H1 (cell line): ENCODE data around the gene TMIGD1. TPM values are rescaled to one million over a fixed set of nuclear protein-coding genes. Genes with fewer than 3 reads are reported as not detected.

Experiments
- CTCF ChIA-PET: fragments of 300-600 bp; sonication (Branson Sonifier 250); formaldehyde crosslinking; loops from one replicate; lab custom pipeline; 2021; ENCODE audit not compliant: partially characterized antibody; lab: Charles Lee
- POLR2A ChIA-PET: fragments of 300-600 bp; sonication (Branson Sonifier 250); formaldehyde crosslinking; loops from one replicate; lab custom pipeline; 2021; ENCODE audit warnings: inconsistent platforms; ENCODE audit not compliant: partially characterized antibody; lab: Charles Lee
- DNase-seq, 2 experiments: peaks; one replicate each; pipeline versions ENCODE4 v3.0.0 to v3.0.0-alpha.2; 2010 to 2022; ENCODE audit warnings: low spot score in 2 of 2, low read depth in 1 of 2, mixed read lengths in 1 of 2
- FAIRE-seq: peaks from 2 replicates; lab custom pipeline; 2011; peaks lifted over from hg19 to GRCh38; lab: Jason Lieb, UNC
- H2AFZ ChIP-seq: 2 replicates; pipeline ENCODE4 v1.8.1; 2012; ENCODE audit warnings: low read length, inconsistent platforms
- H2AK5ac ChIP-seq: 2 replicates; pipeline ENCODE4 v1.6.1; 2013; ENCODE audit warnings: low read depth, low read length
- H2BK120ac ChIP-seq: replicated peaks from 2 replicates; pipeline ENCODE3; 2013; ENCODE audit warnings: low read depth, low read length, inconsistent platforms
- H2BK12ac ChIP-seq: 2 replicates; pipeline ENCODE4 v1.6.1; 2013; ENCODE audit warnings: low read depth, low read length
- H2BK15ac ChIP-seq: 2 replicates; pipeline ENCODE4 v1.6.1; 2013; ENCODE audit warnings: low read length
- H2BK20ac ChIP-seq: 2 replicates; pipeline ENCODE4 v1.6.1; 2013; ENCODE audit warnings: low read length
- H2BK5ac ChIP-seq: 2 replicates; pipeline ENCODE4 v1.6.1; 2013; ENCODE audit warnings: low read depth, low read length
- H3K14ac ChIP-seq: 2 replicates; pipeline ENCODE4 v1.6.1; 2013; ENCODE audit warnings: inconsistent platforms; ENCODE audit not compliant: insufficient read length
- H3K18ac ChIP-seq: 2 replicates; pipeline ENCODE4 v1.6.1; 2013; ENCODE audit warnings: low read length; ENCODE audit errors: extremely low read depth
- H3K23ac ChIP-seq: 2 replicates; pipeline ENCODE4 v1.6.1; 2013; ENCODE audit warnings: inconsistent platforms; ENCODE audit not compliant: insufficient read length
- H3K23me2 ChIP-seq: 2 replicates; pipeline ENCODE4 v1.6.1; 2013; ENCODE audit warnings: low read depth, low read length
- H3K27ac ChIP-seq: 2 replicates; pipeline ENCODE4 v1.6.1; 2011; ENCODE audit warnings: low read depth, low read length, inconsistent platforms
- H3K27me3 ChIP-seq, 4 experiments: replicated peaks in 1 of 4; 1 replicate in 1 of 4; 2 replicates in 3 of 4; pipeline versions ENCODE4 v1.6.1 to v1.8.1; 2011 to 2013; ENCODE audit warnings: low read length in 3 of 4, mild to moderate bottlenecking in 3 of 4, inconsistent platforms in 2 of 4, mixed read lengths in 2 of 4, moderate library complexity in 1 of 4; ENCODE audit not compliant: control insufficient read depth in 3 of 4, insufficient read depth in 3 of 4; ENCODE audit errors: extremely low read depth in 1 of 4
- H3K36me3 ChIP-seq, 4 experiments: 2 replicates each; pipeline versions ENCODE4 v1.6.1 to v1.8.1; 2011 to 2013; ENCODE audit warnings: mild to moderate bottlenecking in 4 of 4, low read length in 3 of 4, moderate library complexity in 2 of 4, control low read depth in 1 of 4, inconsistent platforms in 1 of 4; ENCODE audit not compliant: insufficient read depth in 4 of 4, control insufficient read depth in 2 of 4
- H3K4ac ChIP-seq: replicated peaks from 2 replicates; pipeline ENCODE3; 2013; ENCODE audit warnings: low read length, low read depth, mixed read lengths, inconsistent platforms; ENCODE audit not compliant: insufficient read length
- H3K4me1 ChIP-seq, 4 experiments: replicated peaks in 1 of 4; 1 replicate in 1 of 4; 2 replicates in 3 of 4; pipeline versions ENCODE4 v1.6.1 to v1.8.1; 2011 to 2013; ENCODE audit warnings: low read length in 3 of 4, inconsistent platforms in 2 of 4, mixed read lengths in 1 of 4; ENCODE audit not compliant: insufficient read depth in 4 of 4, control insufficient read depth in 3 of 4
- H3K4me2 ChIP-seq, 2 experiments: 2 replicates each; pipeline versions ENCODE4 v1.6.1 to v1.8.1; 2011 to 2013; ENCODE audit warnings: low read depth in 2 of 2, low read length in 2 of 2, control low read depth in 1 of 2, inconsistent platforms in 1 of 2, mild to moderate bottlenecking in 1 of 2; ENCODE audit not compliant: insufficient read depth in 1 of 2
- H3K4me3 ChIP-seq, 4 experiments: fragments of 200-600, 300-600 bp in 1 of 4; sonication (generic), shearing (Covaris generic), sonication (Bioruptor Twin) in 1 of 4; 2 replicates each; pipeline versions ENCODE4 v1.5.1 to v1.8.1; 2011 to 2016; ENCODE audit warnings: low read length in 4 of 4, low read depth in 3 of 4, control low read depth in 2 of 4, inconsistent platforms in 2 of 4, mild to moderate bottlenecking in 2 of 4, mixed read lengths in 1 of 4, moderate library complexity in 1 of 4; ENCODE audit not compliant: insufficient read depth in 2 of 4; ENCODE audit errors: extremely low read depth in 1 of 4
- H3K56ac ChIP-seq: replicated peaks from 2 replicates; pipeline ENCODE3; 2013; ENCODE audit warnings: low read depth, mild to moderate bottlenecking, mixed read lengths, low read length, inconsistent platforms; ENCODE audit not compliant: insufficient read length
- H3K79me1 ChIP-seq: 2 replicates; pipeline ENCODE4 v1.6.1; 2013; ENCODE audit warnings: low read depth, low read length, control low read depth
- H3K79me2 ChIP-seq, 2 experiments: 2 replicates each; pipeline versions ENCODE4 v1.6.1 to v1.8.1; 2012 to 2013; ENCODE audit warnings: low read length in 2 of 2, mild to moderate bottlenecking in 2 of 2, inconsistent platforms in 1 of 2; ENCODE audit not compliant: insufficient read depth in 2 of 2, control insufficient read depth in 1 of 2
- H3K9ac ChIP-seq, 4 experiments: replicated peaks in 1 of 4; 1 replicate in 1 of 4; 2 replicates in 3 of 4; pipeline versions ENCODE4 v1.6.1 to v1.8.1; 2011 to 2013; ENCODE audit warnings: low read depth in 3 of 4, low read length in 3 of 4, control low read depth in 2 of 4, mild to moderate bottlenecking in 2 of 4, moderate library complexity in 2 of 4, inconsistent platforms in 1 of 4; ENCODE audit errors: extremely low read depth in 1 of 4
- H3K9me3 ChIP-seq, 2 experiments: 2 replicates each; pipeline versions ENCODE4 v1.6.1 to v1.8.1; 2012 to 2013; ENCODE audit warnings: mild to moderate bottlenecking in 2 of 2, moderate library complexity in 2 of 2, control low read depth in 1 of 2, inconsistent platforms in 1 of 2, low read depth in 1 of 2, low read length in 1 of 2, mixed read lengths in 1 of 2; ENCODE audit not compliant: insufficient read depth in 2 of 2
- H4K20me1 ChIP-seq, 2 experiments: replicated peaks in 1 of 2; 2 replicates each; pipeline versions ENCODE3 to v1.8.1; 2011 to 2013; ENCODE audit warnings: inconsistent platforms in 2 of 2, low read length in 2 of 2, mild to moderate bottlenecking in 1 of 2; ENCODE audit not compliant: insufficient read depth in 2 of 2, control insufficient read depth in 1 of 2
- H4K5ac ChIP-seq: 2 replicates; pipeline ENCODE4 v1.6.1; 2013; ENCODE audit warnings: low read length, low read depth, mixed read lengths, inconsistent platforms; ENCODE audit not compliant: insufficient read length
- H4K8ac ChIP-seq: 2 replicates; pipeline ENCODE4 v1.8.0; 2013; ENCODE audit warnings: mild to moderate bottlenecking, moderate library complexity, low read length, inconsistent platforms; ENCODE audit not compliant: insufficient read depth; ENCODE audit errors: extremely low read depth
- H4K91ac ChIP-seq: replicated peaks from 2 replicates; pipeline ENCODE3; 2013; ENCODE audit warnings: low read length, mixed read lengths, inconsistent platforms; ENCODE audit not compliant: insufficient read length
- BCL11A ChIP-seq, 2 experiments: IDR thresholded peaks; one replicate each; pipeline ENCODE4 v1.6.1; 2011; ENCODE audit warnings: low read depth in 2 of 2, low read length in 2 of 2, mild to moderate bottlenecking in 2 of 2
- CHD2 ChIP-seq: IDR thresholded peaks from 2 replicates; pipeline ENCODE4 v1.6.1; 2012; ENCODE audit warnings: low read length, improper control_type of control experiment
- GTF2F1 ChIP-seq: IDR thresholded peaks from 2 replicates; pipeline ENCODE4 v1.6.1; 2012; ENCODE audit warnings: low read depth, low read length, improper control_type of control experiment, borderline replicate concordance
- KDM1A ChIP-seq: fragments of 200-600, 300-600 bp; sonication (generic); IDR thresholded peaks from 2 replicates; pipeline ENCODE4 v1.7.1; 2016; ENCODE audit warnings: mild to moderate bottlenecking, low read length, borderline replicate concordance
- KDM4A ChIP-seq: IDR thresholded peaks from one replicate; pipeline ENCODE4 v1.7.1; 2012; ENCODE audit warnings: low read depth, mild to moderate bottlenecking, moderate library complexity, low read length, inconsistent platforms; ENCODE audit not compliant: severe bottlenecking
- RFX5 ChIP-seq: IDR thresholded peaks from 2 replicates; pipeline ENCODE4 v1.6.1; 2011; ENCODE audit warnings: low read depth, low read length, improper control_type of control experiment, borderline replicate concordance
- RXRA ChIP-seq: IDR thresholded peaks from 2 replicates; pipeline ENCODE4 v1.6.1; 2011; ENCODE audit warnings: low read depth, mild to moderate bottlenecking, low read length, moderate library complexity; ENCODE audit not compliant: insufficient read depth
- WGBS, 2 experiments: shearing (Covaris generic) in 1 of 2; methylation state at CpG; one replicate each; pipeline versions ENCODE4 v1.1.6 to v1.1.7; 2013 to 2015; ENCODE audit warnings: low lambda C conversion rate in 2 of 2, mixed read lengths in 2 of 2, inconsistent platforms in 1 of 2, low coverage in 1 of 2, missing lambda C conversion rate in 1 of 2; ENCODE audit not compliant: insufficient replicate concordance in 2 of 2, insufficient coverage in 1 of 2, insufficient read length in 1 of 2; ENCODE audit errors: extremely low coverage in 1 of 2, missing lambda C conversion rate in 1 of 2; 5-methylcytosine and 5-hydroxymethylcytosine counted together
- polyA plus RNA-seq, 7 experiments: library from polyadenylated mRNA; depleted of rRNA in 3 of 7; stranded (reverse) in 5 of 7; unstranded in 2 of 7; fragments of >200 nt in 5 of 7; fragments of 200-250 nt in 2 of 7; gene quantifications; 1 replicate in 5 of 7; 2 replicates in 1 of 7; 4 replicates in 1 of 7; pipeline versions ENCODE4 v1.2.1 to v1.2.3, GENCODE V29; 2011 to 2013; ENCODE audit warnings: missing spikeins in 2 of 7, mixed read lengths in 2 of 7
- total RNA-seq: library from RNA; stranded (reverse); fragmentation: NEBNext Ultra II Directional; extraction: Animal tissue kit (Norgen Biotek cat#: 25700); gene quantifications from 2 replicates; pipeline ENCODE4 v1.2.1, GENCODE V29; 2021
- TF ChIP-seq, protein P1 (sequence below): IDR thresholded peaks from 2 replicates; pipeline ENCODE4 v1.6.1; 2011; ENCODE audit warnings: low read length, improper control_type of control experiment
- TF ChIP-seq, protein P2 (sequence below): IDR thresholded peaks from 2 replicates; pipeline ENCODE4 v1.6.1; 2011; ENCODE audit warnings: low read depth, mild to moderate bottlenecking, low read length; ENCODE audit not compliant: insufficient read depth

TMIGD1 gene
- total and polyA plus RNA-seq, 2 of the 8 experiments (the other 6 are each of a cell fraction or from before 2014, with no cell fraction given) = not detected

DNA sequence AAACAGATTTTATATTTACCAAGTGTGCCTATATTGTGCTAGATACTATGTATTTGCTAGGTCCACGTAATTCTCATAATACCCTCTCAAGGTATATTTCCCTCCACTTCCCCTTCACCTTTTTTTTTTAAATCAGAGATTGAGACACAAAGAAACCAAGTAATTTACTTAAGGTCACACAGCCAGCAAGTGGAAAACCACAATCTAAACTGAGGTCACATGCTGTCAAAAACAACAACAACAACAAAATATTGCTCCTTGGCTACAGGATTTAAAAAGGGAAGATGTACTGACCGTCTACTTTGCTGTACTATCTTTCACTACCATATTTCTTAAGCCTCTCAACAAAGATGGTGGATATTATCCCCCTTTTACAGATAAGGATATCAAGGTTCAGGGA lies 57.9 kb downstream of the TMIGD1 start:
- FAIRE-seq (no peak), DNase-seq (no peak)
- 86% methylated on average over 2 of the region's 2 CpGs; no CpG with 5 or more reads in 1 of the 2 experiments for WGBS, 2 experiments
- no peak overlapping the region for H3K9ac ChIP-seq
- ChIA-PET POLR2A (no interaction called here), CTCF (no interaction called here)
- no peak overlapping the region for H2BK15ac ChIP-seq
- no peak overlapping the region for H4K91ac ChIP-seq
- H3K4me3 ChIP-seq = no peak overlapping the region
- no peak overlapping the region for H3K56ac ChIP-seq
- H2AFZ ChIP-seq = no peak overlapping the region
- H3K23ac ChIP-seq = no peak overlapping the region
- peaks cover 0 to 1% of the 10 kb centered on the region in 2 experiments for H4K20me1 ChIP-seq
- H3K27ac ChIP-seq = no peak overlapping the region
- H3K4me1 ChIP-seq = no peaks in the 10 kb centered on the region
- H2BK20ac ChIP-seq = no peak overlapping the region
- H3K23me2 ChIP-seq = no peaks in the 10 kb centered on the region
- no peak overlapping the region for H3K4me2 ChIP-seq
- no peaks in the 10 kb centered on the region for H3K27me3 ChIP-seq
- no peak overlapping the region for H4K5ac ChIP-seq
- H3K79me1 ChIP-seq = no peaks in the 10 kb centered on the region
- no peak overlapping the region for H2BK5ac ChIP-seq
- peaks cover 6 to 47% (median 21%) of the 10 kb centered on the region in 4 experiments; a peak in 5 of 8 replicates for H3K36me3 ChIP-seq
- no peak overlapping the region for H2BK120ac ChIP-seq
- H2AK5ac ChIP-seq = no peak overlapping the region
- no peak for TF ChIP-seq GTF2F1
- no peak for TF ChIP-seq KDM1A
- no peak for TF ChIP-seq RFX5
- TF ChIP-seq KDM4A = no peak
- no peak for TF ChIP-seq RXRA
- TF ChIP-seq, protein P1, sequence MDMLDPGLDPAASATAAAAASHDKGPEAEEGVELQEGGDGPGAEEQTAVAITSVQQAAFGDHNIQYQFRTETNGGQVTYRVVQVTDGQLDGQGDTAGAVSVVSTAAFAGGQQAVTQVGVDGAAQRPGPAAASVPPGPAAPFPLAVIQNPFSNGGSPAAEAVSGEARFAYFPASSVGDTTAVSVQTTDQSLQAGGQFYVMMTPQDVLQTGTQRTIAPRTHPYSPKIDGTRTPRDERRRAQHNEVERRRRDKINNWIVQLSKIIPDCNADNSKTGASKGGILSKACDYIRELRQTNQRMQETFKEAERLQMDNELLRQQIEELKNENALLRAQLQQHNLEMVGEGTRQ = no peak
- TF ChIP-seq, protein P2, sequence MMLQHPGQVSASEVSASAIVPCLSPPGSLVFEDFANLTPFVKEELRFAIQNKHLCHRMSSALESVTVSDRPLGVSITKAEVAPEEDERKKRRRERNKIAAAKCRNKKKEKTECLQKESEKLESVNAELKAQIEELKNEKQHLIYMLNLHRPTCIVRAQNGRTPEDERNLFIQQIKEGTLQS = no peak
- TF ChIP-seq CHD2 = no peak
- no peak for TF ChIP-seq BCL11A (IDR thresholded peaks at IDR 0.05; ENCODE audit: low read depth in 2 of 2, low read length in 2 of 2)
- H3K14ac ChIP-seq = no peak overlapping the region
- no peak overlapping the region for H3K18ac ChIP-seq
- no peak overlapping the region for H3K4ac ChIP-seq
- no peak overlapping the region for H4K8ac ChIP-seq
- no peaks in the 10 kb centered on the region for H3K9me3 ChIP-seq
- H3K79me2 ChIP-seq = no peaks in the 10 kb centered on the region
- H2BK12ac ChIP-seq = no peak overlapping the region
